Loucy (cell line): ENCODE results near the gene EPG5.

Experiments used
- CTCF ChIP-seq: fragments of 200-600 bp; sonication (generic); conservative IDR thresholded peaks from 2 replicates; pipeline ENCODE4 v1.5.1; 2014; ENCODE audit warnings: mild to moderate bottlenecking, antibody characterized with exemption, low read length
- EZH2phosphoT487 ChIP-seq: fragments of 200-600 bp; IDR thresholded peaks from 2 replicates; pipeline ENCODE4 v1.6.1; 2018; ENCODE audit warnings: antibody characterized with exemption, mild to moderate bottlenecking, moderate library complexity, borderline replicate concordance

GRCh38 chr18:45957100-45957499, 10.0 kb downstream of the EPG5 start:
- TF ChIP-seq CTCF (no peak), EZH2phosphoT487 (no peak)
